Muscle layer of colon (tissue), 2 donors: ENCODE data around the gene KRT38.

Source experiments
- H3K27ac ChIP-seq: one replicate; pipeline ENCODE4 v1.7.0; 2013; ENCODE audit warnings: low read depth, mild to moderate bottlenecking, low read length, moderate library complexity
- H3K27me3 ChIP-seq, 2 donors: one replicate each; pipeline ENCODE4 v1.7.0; 2013; ENCODE audit warnings: low read length in 2 of 2, mild to moderate bottlenecking in 2 of 2; ENCODE audit not compliant: insufficient read depth in 2 of 2, control insufficient read depth in 1 of 2
- H3K36me3 ChIP-seq: one replicate; pipeline ENCODE4 v1.7.0; 2013; ENCODE audit warnings: mild to moderate bottlenecking, low read length; ENCODE audit not compliant: insufficient read depth
- H3K4me1 ChIP-seq: one replicate; pipeline ENCODE4 v1.7.0; 2013; ENCODE audit warnings: mild to moderate bottlenecking, low read length; ENCODE audit not compliant: insufficient read depth
- H3K4me3 ChIP-seq, 2 donors: one replicate each; pipeline ENCODE4 v1.7.0; 2013; ENCODE audit warnings: low read length in 2 of 2, low read depth in 1 of 2, mild to moderate bottlenecking in 1 of 2, moderate library complexity in 1 of 2
- H3K9ac ChIP-seq: one replicate; pipeline ENCODE4 v1.7.0; 2013; ENCODE audit warnings: low read length
- H3K9me3 ChIP-seq: one replicate; pipeline ENCODE4 v1.7.0; 2013; ENCODE audit warnings: mild to moderate bottlenecking, low read length
- donor health status: abdominal sarcoma.
- donor health status: Adenocarcinoma of cecum.

Gene KRT38

GRCh38 chr17:41392278-41392677 lies 48.5 kb downstream of the KRT38 start:
- H3K9ac ChIP-seq = no peak overlapping the region
- no peaks in the 10 kb centered on the region for H3K9me3 ChIP-seq
- no peaks in the 10 kb centered on the region for H3K4me1 ChIP-seq
- no peak overlapping the region for H3K4me3 ChIP-seq
- no peak overlapping the region for H3K27ac ChIP-seq
- H3K27me3 ChIP-seq = no peaks in the 10 kb centered on the region
- no peaks in the 10 kb centered on the region for H3K36me3 ChIP-seq

GRCh38 chr17:41391535-41391934 lies 49.2 kb downstream of the KRT38 start:
- no peak overlapping the region for H3K4me3 ChIP-seq
- no peaks in the 10 kb centered on the region for H3K27me3 ChIP-seq
- H3K36me3 ChIP-seq = no peaks in the 10 kb centered on the region

GRCh38 chr17:41390411-41390938 lies 50.3 kb downstream of the KRT38 start:
- Histone ChIP-seq H3K4me1 (no peaks in the 10 kb centered on the region), H3K9me3 (no peaks in the 10 kb centered on the region), H3K4me3 (no peak overlapping the region), H3K27ac (no peak overlapping the region), H3K36me3 (no peaks in the 10 kb centered on the region), H3K27me3 (no peaks in the 10 kb centered on the region), H3K9ac (no peak overlapping the region)

More at GRCh38 chr17:41391535-41391934, 49.2 kb downstream of the KRT38 start:
- H3K27ac ChIP-seq = no peak overlapping the region
- H3K9me3 ChIP-seq = no peaks in the 10 kb centered on the region
- no peak overlapping the region for H3K9ac ChIP-seq
- H3K4me1 ChIP-seq = no peaks in the 10 kb centered on the region

- H3K36me3 ChIP-seq = no peaks in the 10 kb centered on the region
- no peaks in the 10 kb centered on the region for H3K9me3 ChIP-seq
- H3K27me3 ChIP-seq = no peaks in the 10 kb centered on the region
- H3K4me1 ChIP-seq = no peaks in the 10 kb centered on the region
- no peak overlapping the region for H3K9ac ChIP-seq
- no peak overlapping the region for H3K4me3 ChIP-seq
- H3K27ac ChIP-seq = no peak overlapping the region
Observed at GRCh38 chr17:41387670-41388069, 53.1 kb downstream of the KRT38 start.

GRCh38 chr17:41386227-41386626 lies 54.6 kb downstream of the KRT38 start:
- H3K4me1 ChIP-seq = no peaks in the 10 kb centered on the region
- no peak overlapping the region for H3K27ac ChIP-seq
- H3K9me3 ChIP-seq = no peaks in the 10 kb centered on the region
- H3K36me3 ChIP-seq = no peaks in the 10 kb centered on the region
- no peak overlapping the region for H3K9ac ChIP-seq
- no peak overlapping the region for H3K4me3 ChIP-seq
- no peaks in the 10 kb centered on the region for H3K27me3 ChIP-seq
